LNCaP clone FGC (cell line): ENCODE results near the gene GIPR.

Source experiments
- DNase-seq: peaks from one replicate; pipeline ENCODE4 v3.0.0-alpha.2; 2011; ENCODE audit warnings: low read depth
- H3K4me3 ChIP-seq: 2 replicates; pipeline ENCODE4 v1.5.1; 2011; ENCODE audit warnings: mild to moderate bottlenecking, low read depth, low read length, control low read depth
- TF ChIP-seq, protein P1 (sequence below): IDR thresholded peaks from 2 replicates; pipeline ENCODE4 v1.5.1; 2012; ENCODE audit warnings: mild to moderate bottlenecking; ENCODE audit not compliant: control insufficient read depth, insufficient read depth; ENCODE audit errors: extremely low read depth

Gene GIPR

DNA sequence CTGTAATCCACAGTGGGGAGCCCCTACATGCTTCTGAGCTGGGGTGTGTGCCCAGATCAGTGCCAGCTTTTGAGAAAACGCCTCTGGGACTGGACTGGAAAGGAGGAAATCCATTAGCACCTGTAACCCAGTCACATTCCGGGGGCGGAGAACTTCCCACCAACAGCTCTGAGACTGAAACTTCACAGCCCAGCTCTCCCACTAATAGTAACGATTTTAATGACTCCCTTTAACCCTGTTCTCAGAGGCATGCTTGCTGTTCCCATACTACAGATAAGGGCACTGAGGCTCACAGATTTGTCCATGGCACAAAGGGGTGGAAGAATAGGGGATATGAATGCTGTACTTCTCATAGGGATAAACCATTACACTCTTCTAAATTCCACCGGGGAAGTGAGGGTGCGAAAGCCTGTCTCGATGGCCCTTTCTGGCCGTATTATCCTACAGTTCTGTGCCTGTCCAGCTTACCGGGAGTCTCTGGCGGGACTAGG lies 61.8 kb downstream of the GIPR start:
- peak overlapping the region; percentile 72 for H3K4me3 ChIP-seq

DNA sequence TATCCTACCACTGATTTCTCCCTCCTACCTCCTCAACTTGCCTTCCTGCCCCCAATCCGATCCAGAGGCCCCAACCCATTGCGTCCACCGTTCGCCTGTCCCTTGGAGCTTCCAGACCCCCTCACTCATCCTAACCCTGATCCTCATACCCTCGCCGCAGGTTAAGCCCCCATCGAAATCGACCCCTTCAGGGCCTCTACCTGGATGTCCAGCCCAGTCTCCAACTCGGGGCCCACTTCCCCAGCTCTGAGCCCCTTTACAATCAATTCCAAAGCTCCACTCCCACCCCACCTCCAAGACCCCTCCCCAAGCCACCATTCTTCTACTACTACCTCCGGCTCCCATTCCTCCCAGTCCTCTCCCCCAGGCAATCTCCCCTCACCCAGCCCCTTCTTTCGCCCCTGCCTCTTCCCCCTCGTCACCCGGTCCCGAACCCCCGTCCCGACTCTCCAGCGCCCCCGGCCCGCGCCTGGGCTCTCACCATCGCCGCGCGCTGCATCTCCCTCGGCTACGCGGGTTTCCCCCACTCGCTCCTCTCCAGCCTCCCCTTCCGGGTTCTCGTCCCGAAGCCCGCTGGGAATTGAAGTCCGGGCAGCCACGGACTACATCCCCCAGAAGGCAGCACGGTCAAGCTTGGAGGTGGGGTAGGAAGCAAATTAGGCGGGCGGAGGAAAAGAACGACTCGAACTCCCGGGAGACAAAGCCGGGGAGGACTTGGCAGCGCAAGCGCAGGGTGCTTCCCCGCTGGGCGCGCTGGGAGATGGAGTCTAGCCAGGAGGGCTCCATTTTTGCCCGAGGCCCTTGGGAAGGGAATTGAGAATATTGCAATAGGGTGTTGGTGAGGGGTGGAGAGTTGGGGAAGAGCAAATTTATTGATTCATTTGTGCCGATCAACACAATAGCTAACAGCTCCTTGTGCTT lies 62.6 kb downstream of the GIPR start, which contains the start of gene FBXO46:
Gene FBXO46 (minus strand): TSS at position 529 of the 921 bp plus-strand sequence. CDS start 17,401 bp downstream, outside the sequence.
- peak within 1 kb of the TSS; percentile 72 for H3K4me3 ChIP-seq
- peak; percentile 85 for DNase-seq
- TF ChIP-seq, protein P1, sequence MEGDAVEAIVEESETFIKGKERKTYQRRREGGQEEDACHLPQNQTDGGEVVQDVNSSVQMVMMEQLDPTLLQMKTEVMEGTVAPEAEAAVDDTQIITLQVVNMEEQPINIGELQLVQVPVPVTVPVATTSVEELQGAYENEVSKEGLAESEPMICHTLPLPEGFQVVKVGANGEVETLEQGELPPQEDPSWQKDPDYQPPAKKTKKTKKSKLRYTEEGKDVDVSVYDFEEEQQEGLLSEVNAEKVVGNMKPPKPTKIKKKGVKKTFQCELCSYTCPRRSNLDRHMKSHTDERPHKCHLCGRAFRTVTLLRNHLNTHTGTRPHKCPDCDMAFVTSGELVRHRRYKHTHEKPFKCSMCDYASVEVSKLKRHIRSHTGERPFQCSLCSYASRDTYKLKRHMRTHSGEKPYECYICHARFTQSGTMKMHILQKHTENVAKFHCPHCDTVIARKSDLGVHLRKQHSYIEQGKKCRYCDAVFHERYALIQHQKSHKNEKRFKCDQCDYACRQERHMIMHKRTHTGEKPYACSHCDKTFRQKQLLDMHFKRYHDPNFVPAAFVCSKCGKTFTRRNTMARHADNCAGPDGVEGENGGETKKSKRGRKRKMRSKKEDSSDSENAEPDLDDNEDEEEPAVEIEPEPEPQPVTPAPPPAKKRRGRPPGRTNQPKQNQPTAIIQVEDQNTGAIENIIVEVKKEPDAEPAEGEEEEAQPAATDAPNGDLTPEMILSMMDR, result no peak

More for the DNA sequence above, 61.8 kb downstream of the GIPR start:
- TF ChIP-seq, protein P1, result no peak
- DNase-seq, result no peak
